ENCODE data around the gene SNRPF.

DNA sequence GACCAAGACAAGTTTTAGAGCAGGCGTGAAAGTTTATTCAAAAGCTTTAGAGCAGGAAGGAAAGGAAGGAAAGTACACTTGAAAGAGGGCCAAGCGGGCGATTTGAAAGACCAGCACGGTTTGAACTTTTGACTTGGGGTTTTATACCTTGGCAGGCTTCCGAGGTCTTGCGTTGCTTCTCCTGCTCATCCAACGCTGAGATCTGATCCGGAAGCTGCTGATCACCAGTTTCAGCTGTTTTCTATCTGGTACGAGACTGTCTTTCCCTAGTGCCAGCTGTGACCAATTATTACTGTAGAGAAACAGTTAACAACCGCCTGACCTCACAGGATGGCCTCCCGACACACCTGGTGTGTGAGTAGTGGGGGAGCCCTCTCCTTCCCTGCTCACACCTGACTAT lies 20.6 kb upstream of the SNRPF start:
- TF ChIP-seq, protein P1, sequence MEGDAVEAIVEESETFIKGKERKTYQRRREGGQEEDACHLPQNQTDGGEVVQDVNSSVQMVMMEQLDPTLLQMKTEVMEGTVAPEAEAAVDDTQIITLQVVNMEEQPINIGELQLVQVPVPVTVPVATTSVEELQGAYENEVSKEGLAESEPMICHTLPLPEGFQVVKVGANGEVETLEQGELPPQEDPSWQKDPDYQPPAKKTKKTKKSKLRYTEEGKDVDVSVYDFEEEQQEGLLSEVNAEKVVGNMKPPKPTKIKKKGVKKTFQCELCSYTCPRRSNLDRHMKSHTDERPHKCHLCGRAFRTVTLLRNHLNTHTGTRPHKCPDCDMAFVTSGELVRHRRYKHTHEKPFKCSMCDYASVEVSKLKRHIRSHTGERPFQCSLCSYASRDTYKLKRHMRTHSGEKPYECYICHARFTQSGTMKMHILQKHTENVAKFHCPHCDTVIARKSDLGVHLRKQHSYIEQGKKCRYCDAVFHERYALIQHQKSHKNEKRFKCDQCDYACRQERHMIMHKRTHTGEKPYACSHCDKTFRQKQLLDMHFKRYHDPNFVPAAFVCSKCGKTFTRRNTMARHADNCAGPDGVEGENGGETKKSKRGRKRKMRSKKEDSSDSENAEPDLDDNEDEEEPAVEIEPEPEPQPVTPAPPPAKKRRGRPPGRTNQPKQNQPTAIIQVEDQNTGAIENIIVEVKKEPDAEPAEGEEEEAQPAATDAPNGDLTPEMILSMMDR (IDR thresholded peaks at IDR 0.05): no peak
- no peak for TF ChIP-seq ZFX (IDR thresholded peaks at IDR 0.05; ENCODE audit: borderline replicate concordance)

Measured in 22Rv1 (cell line).